C4-2B (cell line): ENCODE results near the gene FBLIM1.
"Not testable (repeated sequence)": the region's sequence is repeated elsewhere in the genome, so short reads cannot be mapped to it uniquely, and the experiment has no call there.

Experiments used
- H3K27ac ChIP-seq: fragments of 450-650 bp; 2 replicates; pipeline ENCODE4 v1.5.1; 2017
- ZFX ChIP-seq: fragments of 450-650 bp; IDR thresholded peaks from 2 replicates; pipeline ENCODE4 v1.6.1; 2017
- TF ChIP-seq, protein P1 (sequence below): fragments of 450-650 bp; conservative IDR thresholded peaks from 2 replicates; pipeline ENCODE4 v1.5.1; 2017; ENCODE audit warnings: mild to moderate bottlenecking

The FBLIM1 gene

DNA sequence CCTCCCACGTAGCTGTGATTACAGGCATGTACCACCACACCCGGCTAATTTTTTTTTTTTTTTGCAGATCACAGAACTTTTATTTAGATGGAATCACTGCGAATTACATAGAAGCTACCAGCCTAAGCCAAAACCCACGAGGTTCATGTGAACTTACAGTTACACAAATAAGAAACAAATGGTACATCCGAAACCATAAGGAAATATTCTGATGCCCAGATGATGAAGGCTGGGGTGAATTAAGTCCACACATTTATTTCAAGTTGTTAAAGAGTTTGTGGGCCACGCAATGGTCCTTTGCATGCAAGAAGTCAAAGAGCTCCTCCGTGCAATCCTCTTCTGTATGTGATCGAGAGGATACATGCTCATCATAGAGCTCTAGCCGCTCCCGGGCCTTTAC, 48.5 kb downstream of the FBLIM1 start:
- no peak overlapping the region for H3K27ac ChIP-seq
- TF ChIP-seq, protein P1, sequence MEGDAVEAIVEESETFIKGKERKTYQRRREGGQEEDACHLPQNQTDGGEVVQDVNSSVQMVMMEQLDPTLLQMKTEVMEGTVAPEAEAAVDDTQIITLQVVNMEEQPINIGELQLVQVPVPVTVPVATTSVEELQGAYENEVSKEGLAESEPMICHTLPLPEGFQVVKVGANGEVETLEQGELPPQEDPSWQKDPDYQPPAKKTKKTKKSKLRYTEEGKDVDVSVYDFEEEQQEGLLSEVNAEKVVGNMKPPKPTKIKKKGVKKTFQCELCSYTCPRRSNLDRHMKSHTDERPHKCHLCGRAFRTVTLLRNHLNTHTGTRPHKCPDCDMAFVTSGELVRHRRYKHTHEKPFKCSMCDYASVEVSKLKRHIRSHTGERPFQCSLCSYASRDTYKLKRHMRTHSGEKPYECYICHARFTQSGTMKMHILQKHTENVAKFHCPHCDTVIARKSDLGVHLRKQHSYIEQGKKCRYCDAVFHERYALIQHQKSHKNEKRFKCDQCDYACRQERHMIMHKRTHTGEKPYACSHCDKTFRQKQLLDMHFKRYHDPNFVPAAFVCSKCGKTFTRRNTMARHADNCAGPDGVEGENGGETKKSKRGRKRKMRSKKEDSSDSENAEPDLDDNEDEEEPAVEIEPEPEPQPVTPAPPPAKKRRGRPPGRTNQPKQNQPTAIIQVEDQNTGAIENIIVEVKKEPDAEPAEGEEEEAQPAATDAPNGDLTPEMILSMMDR = no peak
- no peak for TF ChIP-seq ZFX

DNA sequence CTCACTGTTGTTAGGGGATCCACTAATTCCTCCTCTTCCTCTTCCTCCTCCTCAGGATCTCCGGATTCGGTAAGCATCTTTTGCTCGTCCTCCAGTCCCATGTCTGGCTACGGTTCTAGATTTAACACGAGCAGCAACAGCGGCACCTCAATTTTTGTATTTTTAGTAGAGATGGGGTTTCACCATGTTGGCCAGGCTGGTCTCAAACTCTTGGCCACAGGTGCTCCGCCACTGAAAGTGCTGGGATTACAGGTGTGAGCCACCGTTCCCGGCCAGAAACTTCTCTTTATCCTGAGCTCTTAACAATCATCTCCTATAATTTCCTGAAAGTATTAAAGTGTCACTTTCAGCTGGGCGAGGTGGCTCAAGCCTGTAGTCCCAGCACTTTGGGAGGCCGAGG, 49.0 kb downstream of the FBLIM1 start, which contains the start of gene UQCRHL:
TSS of gene UQCRHL (minus strand) at position 101 of the 400 bp plus-strand sequence. CDS start at position 101, 0 bp downstream.
- H3K27ac ChIP-seq = not testable (repeated sequence)

DNA sequence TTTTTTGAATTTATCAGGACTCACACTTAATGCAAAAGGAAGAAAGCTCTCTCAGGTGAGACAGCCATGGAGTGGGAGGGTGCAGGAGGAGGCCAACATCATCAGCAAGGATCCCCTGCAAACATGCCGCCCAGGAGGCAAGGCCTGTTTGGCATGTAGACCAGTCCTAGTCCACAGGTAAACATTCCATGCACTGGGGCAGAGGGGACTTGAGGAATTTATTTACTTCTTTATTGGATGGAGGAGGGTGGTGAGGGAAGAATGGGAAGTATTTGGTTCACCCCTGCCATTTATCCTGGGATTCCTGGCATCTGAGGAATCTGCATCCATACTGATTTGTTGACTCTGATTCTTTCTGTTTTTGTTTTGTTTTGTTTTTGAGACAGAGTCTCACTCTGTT, 50.4 kb downstream of the FBLIM1 start:
- TF ChIP-seq ZFX = no peak
- TF ChIP-seq, protein P1 = no peak
- no peak overlapping the region for H3K27ac ChIP-seq

DNA sequence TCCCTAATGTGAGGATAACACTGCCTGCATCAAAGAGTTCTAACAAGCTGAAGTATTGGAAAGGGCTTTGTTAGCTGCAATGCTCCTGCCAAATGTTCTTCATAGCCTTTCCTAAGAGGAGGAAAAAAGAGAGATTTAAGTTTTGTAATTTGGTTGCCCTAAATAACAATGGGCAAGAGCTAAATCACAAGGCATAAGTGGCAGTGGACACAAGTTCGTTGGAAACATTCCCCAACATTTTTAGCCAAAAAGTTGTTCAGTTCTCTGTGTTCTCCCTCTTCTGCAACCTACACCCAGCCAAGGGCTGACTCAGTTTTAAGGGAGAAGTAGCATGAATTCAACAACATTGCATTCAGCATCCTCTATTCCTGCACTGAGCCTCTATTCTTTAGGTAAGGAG, 51.5 kb downstream of the FBLIM1 start:
- H3K27ac ChIP-seq = no peak overlapping the region
- TF ChIP-seq, protein P1 = no peak
- no peak for TF ChIP-seq ZFX

DNA sequence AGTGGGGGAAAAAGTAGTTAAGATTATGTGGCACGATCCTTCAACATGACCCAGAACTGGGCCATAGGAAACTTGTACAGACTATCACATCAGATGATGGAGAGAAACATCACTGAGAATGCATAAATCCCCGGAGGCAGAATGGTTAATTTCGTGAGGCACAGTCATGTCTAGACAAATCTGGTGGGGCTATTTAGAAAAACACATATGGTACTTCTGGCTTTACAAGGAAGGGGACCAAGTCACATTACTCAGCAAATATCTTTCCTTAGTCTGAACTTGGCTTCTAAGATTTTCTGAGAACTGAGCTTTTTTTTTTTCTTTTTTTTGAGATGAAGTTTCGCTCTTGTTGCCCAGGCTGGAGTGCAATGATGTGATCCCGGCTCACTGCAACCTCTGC, 58.1 kb downstream of the FBLIM1 start:
- H3K27ac ChIP-seq = no peak overlapping the region
- TF ChIP-seq, protein P1 = no peak
- TF ChIP-seq ZFX = no peak

DNA sequence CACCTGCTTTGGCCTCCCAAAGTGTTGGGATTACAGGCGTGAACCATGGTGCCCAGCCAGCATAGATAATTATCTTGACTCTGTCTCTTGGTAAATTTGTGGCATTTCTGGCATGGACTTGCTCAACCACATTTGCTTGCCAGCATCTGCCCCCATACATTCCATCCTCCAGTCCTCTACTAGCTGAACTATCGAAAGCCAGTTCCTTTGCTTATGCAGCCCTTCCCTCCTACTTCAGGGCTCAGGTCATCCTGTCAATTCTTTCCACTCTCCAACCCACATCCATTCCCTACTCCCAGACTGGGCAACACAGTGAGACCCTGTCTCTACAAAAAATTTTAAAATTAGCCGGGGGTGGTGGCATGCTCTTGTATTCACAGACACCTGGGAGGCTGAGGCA, 61.9 kb downstream of the FBLIM1 start:
- TF ChIP-seq, protein P1 = no peak
- TF ChIP-seq ZFX = no peak
- no peak overlapping the region for H3K27ac ChIP-seq

DNA sequence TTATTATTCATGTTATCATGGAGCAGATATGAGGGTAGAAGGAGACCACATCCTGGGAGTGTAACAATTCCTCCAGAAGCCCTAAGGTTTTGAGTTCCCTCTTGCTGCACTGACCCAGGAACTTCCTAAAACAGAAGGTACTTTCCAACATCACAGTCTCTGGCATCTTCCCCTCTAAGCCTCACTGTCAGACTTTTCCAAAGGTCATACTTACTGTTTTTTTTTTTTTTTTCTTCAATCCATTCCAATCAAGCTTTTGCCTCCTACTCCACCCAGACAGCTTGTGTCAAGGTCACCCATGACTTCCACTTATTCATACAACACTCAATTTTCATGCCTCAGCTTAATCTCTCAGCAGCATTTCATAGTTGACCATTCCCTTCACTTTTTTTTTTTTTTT, 67.2 kb downstream of the FBLIM1 start:
- H3K27ac ChIP-seq = no peak overlapping the region
- TF ChIP-seq ZFX = no peak
- TF ChIP-seq, protein P1 = no peak

DNA sequence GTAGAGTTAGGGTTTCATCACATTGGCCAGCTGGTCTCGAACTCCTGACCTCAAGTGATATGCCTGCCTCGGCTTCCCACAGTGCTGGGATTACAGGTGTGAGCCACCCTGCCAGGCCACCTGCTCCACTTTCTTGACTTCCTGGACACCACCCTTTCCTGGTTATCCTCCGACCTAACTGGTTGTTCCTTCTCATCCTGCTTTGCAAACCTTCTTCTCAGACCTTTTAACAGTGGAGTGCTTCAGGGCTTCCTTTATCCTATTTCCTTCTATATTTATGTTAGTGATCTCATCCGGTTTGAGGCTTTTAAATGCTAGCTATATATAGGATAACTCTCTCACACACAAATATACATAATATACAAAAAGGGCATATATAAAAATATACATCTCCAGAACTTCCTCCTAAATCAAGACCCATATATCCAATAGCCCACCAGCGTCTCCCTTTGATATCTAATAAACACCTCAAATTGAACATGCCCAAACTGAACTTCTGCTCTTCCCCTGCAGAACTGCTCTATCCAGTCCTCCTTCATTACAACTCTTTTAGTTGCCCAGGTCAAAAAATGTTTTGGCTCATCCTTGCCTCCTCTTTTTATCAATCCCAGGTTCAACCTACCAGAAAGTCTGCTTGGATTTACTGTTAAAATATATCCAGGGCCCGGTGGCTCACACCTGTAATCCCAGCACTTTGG, 68.4 kb downstream of the FBLIM1 start:
- TF ChIP-seq, protein P1 = no peak
- no peak for TF ChIP-seq ZFX
- H3K27ac ChIP-seq = peak overlapping the region; percentile 13; the same call in 1 of the 2 replicates

DNA sequence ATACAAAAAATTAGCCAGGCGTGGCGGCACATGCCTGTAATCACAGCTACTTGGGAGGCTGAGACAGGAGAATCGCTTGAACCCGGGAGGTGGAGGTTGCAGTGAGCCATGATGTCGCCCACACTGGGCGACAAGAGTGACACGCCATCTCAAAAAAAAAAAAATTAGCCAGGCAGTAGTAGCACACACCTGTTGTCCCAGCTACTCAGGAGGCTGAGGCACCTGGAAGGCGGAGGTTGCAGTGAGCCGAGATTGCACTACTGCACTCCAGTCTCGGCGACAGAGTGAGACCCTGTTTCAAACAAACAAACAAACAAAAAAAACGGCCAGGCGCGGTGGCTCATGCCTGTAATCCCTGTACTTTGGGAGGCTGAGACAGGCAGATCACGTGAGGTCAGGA, 69.0 kb downstream of the FBLIM1 start:
- H3K27ac ChIP-seq = not testable (repeated sequence)

DNA sequence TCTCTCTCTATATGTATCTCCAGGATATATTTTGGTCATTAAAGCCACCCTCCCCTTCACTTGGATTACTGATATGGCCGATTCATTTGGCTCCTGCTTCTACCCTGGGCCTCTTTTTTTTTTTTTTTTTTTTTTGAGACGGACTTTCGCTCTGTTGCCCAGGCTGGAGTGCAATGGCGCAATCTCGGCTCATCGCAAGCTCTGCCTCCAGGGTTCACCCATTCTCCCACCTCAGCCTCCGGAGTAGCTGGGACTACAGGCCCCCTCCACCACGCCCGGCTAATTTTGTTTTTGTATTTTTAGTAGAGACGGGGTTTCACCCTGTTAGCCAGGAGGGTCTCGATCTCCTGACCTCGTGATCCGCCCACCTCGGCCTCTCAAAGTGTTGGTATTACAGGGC, 70.3 kb downstream of the FBLIM1 start:
- not testable (repeated sequence) for H3K27ac ChIP-seq
